Smooth muscle cell (in vitro differentiated cells): ENCODE results near the gene SH2D2A. TPM values are rescaled to one million over a fixed set of nuclear protein-coding genes. Genes with fewer than 3 reads are reported as not detected.

Experiments
- DNase-seq: peaks from one replicate; lab custom pipeline; 2025; ENCODE audit not compliant: unreplicated experiment; lab: John Stamatoyannopoulos, UW
- H2AFZ ChIP-seq: fragments of 200-600 bp; sonication (generic); 2 replicates; pipeline ENCODE4 v1.6.0; 2016; ENCODE audit warnings: antibody characterized with exemption, low read depth, mild to moderate bottlenecking
- H3F3A ChIP-seq: fragments of 200-600 bp; sonication (generic); 2 replicates; pipeline ENCODE4 v1.6.0; 2017; ENCODE audit warnings: antibody characterized with exemption, low read depth
- H3K27ac ChIP-seq: fragments of 200-600 bp; sonication (generic); 2 replicates; pipeline ENCODE4 v1.5.1; 2016; ENCODE audit warnings: low read depth, mild to moderate bottlenecking
- H3K27me3 ChIP-seq: fragments of 200-600 bp; sonication (generic); 2 replicates; pipeline ENCODE4 v1.6.1; 2016; ENCODE audit warnings: low read depth, mild to moderate bottlenecking
- H3K36me3 ChIP-seq: fragments of 200-600 bp; sonication (generic); 2 replicates; pipeline ENCODE4 v1.5.1; 2016; ENCODE audit warnings: low read depth
- H3K4me1 ChIP-seq: fragments of 200-600 bp; sonication (generic); 2 replicates; pipeline ENCODE4 v1.5.1; 2016; ENCODE audit warnings: low read depth
- H3K4me2 ChIP-seq: fragments of 200-600 bp; sonication (generic); 2 replicates; pipeline ENCODE4 v1.6.0; 2016; ENCODE audit warnings: mild to moderate bottlenecking
- H3K4me3 ChIP-seq: fragments of 200-600 bp; sonication (generic); 2 replicates; pipeline ENCODE4 v1.5.1; 2016; ENCODE audit warnings: mild to moderate bottlenecking
- H3K79me2 ChIP-seq: fragments of 200-600 bp; sonication (generic); 2 replicates; pipeline ENCODE4 v1.6.0; 2016; ENCODE audit warnings: low read depth, mild to moderate bottlenecking
- H3K9ac ChIP-seq: fragments of 200-600 bp; sonication (generic); 2 replicates; pipeline ENCODE4 v1.6.0; 2016; ENCODE audit warnings: low read depth
- H3K9me3 ChIP-seq: fragments of 200-600 bp; sonication (generic); replicated peaks from 2 replicates; pipeline ENCODE4 v1.5.1; 2016; ENCODE audit warnings: low read depth
- H4K20me1 ChIP-seq: fragments of 200-600 bp; sonication (generic); 2 replicates; pipeline ENCODE4 v1.6.0; 2016; ENCODE audit warnings: low read depth
- WGBS: methylation state at CpG from one replicate; pipeline ENCODE4 v1.1.7; 2016; ENCODE audit warnings: low lambda C conversion rate; 5-methylcytosine and 5-hydroxymethylcytosine counted together
- polyA plus RNA-seq: library from polyadenylated mRNA; unstranded; fragments of >200 nt; fragmentation: Nextera tagmentation; extraction: Ambion mirVana; gene quantifications from 2 replicates; pipeline ENCODE4 v1.2.1, GENCODE V29; 2016
- total RNA-seq: library from RNA; depleted of rRNA; stranded (reverse); fragments of >200 nt; gene quantifications from 2 replicates; pipeline ENCODE4 v1.2.3, GENCODE V29; 2014
- TF ChIP-seq, protein P1 (sequence below): fragments of 200-600 bp; sonication (generic); IDR thresholded peaks from 2 replicates; pipeline ENCODE4 v1.5.1; 2017; ENCODE audit warnings: borderline replicate concordance, mild to moderate bottlenecking, antibody characterized with exemption; ENCODE audit not compliant: insufficient read depth, poor library complexity, severe bottlenecking

Gene SH2D2A
- total and polyA plus RNA-seq, 2 experiments from 2014 or later, result 14.4 to 36.9 TPM

GRCh38 chr1:156781585-156782186 lies 35.0 kb downstream of the SH2D2A start:
- no peaks in the 10 kb centered on the region for H3K9me3 ChIP-seq
- H3K79me2 ChIP-seq, result peaks cover 95% of the 10 kb centered on the region
- H3F3A ChIP-seq, result peaks cover 13% of the 10 kb centered on the region
- no peak overlapping the region for H3K4me3 ChIP-seq
- DNase-seq, result no peak
- peak overlapping the region; percentile 31 for H3K27ac ChIP-seq
- no peaks in the 10 kb centered on the region for H3K27me3 ChIP-seq
- no peak overlapping the region for H2AFZ ChIP-seq
- H4K20me1 ChIP-seq, result peaks cover 89% of the 10 kb centered on the region
- TF ChIP-seq, protein P1, sequence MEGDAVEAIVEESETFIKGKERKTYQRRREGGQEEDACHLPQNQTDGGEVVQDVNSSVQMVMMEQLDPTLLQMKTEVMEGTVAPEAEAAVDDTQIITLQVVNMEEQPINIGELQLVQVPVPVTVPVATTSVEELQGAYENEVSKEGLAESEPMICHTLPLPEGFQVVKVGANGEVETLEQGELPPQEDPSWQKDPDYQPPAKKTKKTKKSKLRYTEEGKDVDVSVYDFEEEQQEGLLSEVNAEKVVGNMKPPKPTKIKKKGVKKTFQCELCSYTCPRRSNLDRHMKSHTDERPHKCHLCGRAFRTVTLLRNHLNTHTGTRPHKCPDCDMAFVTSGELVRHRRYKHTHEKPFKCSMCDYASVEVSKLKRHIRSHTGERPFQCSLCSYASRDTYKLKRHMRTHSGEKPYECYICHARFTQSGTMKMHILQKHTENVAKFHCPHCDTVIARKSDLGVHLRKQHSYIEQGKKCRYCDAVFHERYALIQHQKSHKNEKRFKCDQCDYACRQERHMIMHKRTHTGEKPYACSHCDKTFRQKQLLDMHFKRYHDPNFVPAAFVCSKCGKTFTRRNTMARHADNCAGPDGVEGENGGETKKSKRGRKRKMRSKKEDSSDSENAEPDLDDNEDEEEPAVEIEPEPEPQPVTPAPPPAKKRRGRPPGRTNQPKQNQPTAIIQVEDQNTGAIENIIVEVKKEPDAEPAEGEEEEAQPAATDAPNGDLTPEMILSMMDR, result no peak
- no peak overlapping the region for H3K9ac ChIP-seq
- H3K4me2 ChIP-seq, result peak overlapping the region; percentile 24
- no peaks in the 10 kb centered on the region for H3K4me1 ChIP-seq
- no peaks in the 10 kb centered on the region for H3K36me3 ChIP-seq

- Histone ChIP-seq H3K4me2 (peak overlapping the region; percentile 2), H3K4me1 (peaks cover under 1% of the 10 kb centered on the region), H3K9ac (no peak overlapping the region), H3K27ac (peak overlapping the region; percentile 13), H4K20me1 (peaks cover 95% of the 10 kb centered on the region), H3K4me3 (no peak overlapping the region), H3K9me3 (no peaks in the 10 kb centered on the region), H3K79me2 (peaks cover 96% of the 10 kb centered on the region), H3K36me3 (no peaks in the 10 kb centered on the region), H2AFZ (no peak overlapping the region), H3F3A (peaks cover 16% of the 10 kb centered on the region), H3K27me3 (no peaks in the 10 kb centered on the region)
- no peak for DNase-seq
- WGBS, result 72% methylated on average over 1 of the region's 1 CpG
- TF ChIP-seq, protein P1, result no peak
Observed at GRCh38 chr1:156777573-156777972, 39.1 kb downstream of the SH2D2A start.

DNA sequence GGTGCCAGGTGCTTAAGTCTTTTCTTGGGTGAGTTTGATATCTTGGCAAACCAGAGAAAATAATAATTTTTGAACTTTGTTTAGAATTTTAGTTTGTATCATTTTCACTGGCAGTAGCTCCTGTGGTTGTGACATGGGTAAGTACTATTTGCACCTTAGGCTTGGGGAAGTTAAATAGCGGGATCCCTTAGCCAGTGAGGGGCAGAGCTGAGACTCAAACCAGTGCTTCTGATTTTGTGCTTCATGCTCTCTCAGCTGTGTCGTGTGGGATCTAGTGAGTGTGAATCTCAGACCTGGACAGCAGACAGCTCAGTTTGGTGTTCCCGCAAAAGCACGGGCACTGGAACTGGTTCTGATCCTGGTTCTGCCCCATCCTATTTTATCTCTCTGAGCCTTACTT lies 39.7 kb downstream of the SH2D2A start:
- WGBS, result 47% methylated on average over 4 of the region's 4 CpGs
- Histone ChIP-seq H3K27ac (peak overlapping the region; percentile 13), H2AFZ (no peak overlapping the region), H3K9ac (no peak overlapping the region), H3K79me2 (peaks cover 96% of the 10 kb centered on the region), H3K9me3 (no peaks in the 10 kb centered on the region), H3K4me2 (peak overlapping the region; percentile 2), H3K4me3 (no peak overlapping the region), H3F3A (peaks cover 16% of the 10 kb centered on the region), H3K36me3 (no peaks in the 10 kb centered on the region), H3K27me3 (no peaks in the 10 kb centered on the region), H4K20me1 (peaks cover 95% of the 10 kb centered on the region), H3K4me1 (peaks cover 5% of the 10 kb centered on the region)
- TF ChIP-seq, protein P1, result no peak
- no peak for DNase-seq

DNA sequence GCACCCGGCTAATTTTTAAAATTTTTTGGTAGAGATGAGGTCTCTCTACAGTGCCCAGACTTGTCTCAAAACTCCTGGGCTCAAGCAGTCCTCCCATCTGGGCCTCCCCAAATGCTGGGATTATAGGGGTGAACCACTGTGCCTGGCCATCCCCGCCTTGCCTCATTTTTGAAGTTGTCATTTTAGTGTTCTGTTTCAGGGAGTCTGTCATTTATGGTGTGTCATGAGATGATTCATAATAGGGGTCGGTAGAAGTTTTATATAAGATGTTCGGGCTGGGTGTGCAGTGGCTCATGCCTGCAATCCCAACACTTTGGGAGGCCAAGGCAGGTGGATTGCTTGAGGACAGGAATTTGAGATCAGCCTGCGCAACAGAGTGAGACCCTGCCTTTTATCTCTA lies 40.8 kb downstream of the SH2D2A start:
- Histone ChIP-seq H3K9ac (no peak overlapping the region), H4K20me1 (peaks cover 95% of the 10 kb centered on the region), H3K4me1 (peaks cover 5% of the 10 kb centered on the region), H3F3A (peaks cover 12% of the 10 kb centered on the region), H3K36me3 (no peaks in the 10 kb centered on the region), H3K9me3 (no peaks in the 10 kb centered on the region), H3K79me2 (peaks cover 96% of the 10 kb centered on the region), H3K4me3 (no peak overlapping the region), H3K27ac (peak overlapping the region; percentile 11), H3K4me2 (no peak overlapping the region), H3K27me3 (no peaks in the 10 kb centered on the region), H2AFZ (no peak overlapping the region)
- 81% methylated on average over 5 of the region's 5 CpGs for WGBS
- TF ChIP-seq, protein P1, result no peak
- DNase-seq, result no peak
